ENCODE results near the gene DNAJC6. TPM values are rescaled to one million over a fixed set of nuclear protein-coding genes. Genes with fewer than 3 reads are reported as not detected.

Gene DNAJC6
- total RNA-seq, 1 experiment from 2014 or later = 3.1 TPM

DNA sequence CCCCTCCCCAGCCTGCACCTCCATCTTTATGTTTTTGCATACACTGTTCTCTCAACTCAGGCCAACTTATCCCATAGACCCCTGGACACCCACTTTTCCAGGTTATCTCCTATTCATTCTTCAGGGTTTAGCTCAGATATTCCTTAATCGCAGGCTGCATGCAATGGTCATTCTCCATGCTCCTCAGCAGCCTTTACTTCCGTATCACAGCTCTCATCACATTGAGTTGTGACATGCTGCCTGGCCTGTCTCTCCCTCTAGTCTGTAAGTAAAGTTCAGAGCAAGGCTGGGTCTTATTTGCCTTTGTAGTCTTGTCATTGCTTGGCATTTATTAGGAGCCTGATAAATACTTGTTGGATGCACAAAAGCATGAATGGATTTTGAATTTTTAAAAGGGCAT lies 6.9 kb downstream of the DNAJC6 start:
- no peaks in the 10 kb centered on the region for H3K9me3 Mint-ChIP-seq (ENCODE audit: low read depth, unreplicated experiment)
- DNase-seq = no peak
- BruUV-seq (replicated peaks) = no TSS peak
- no peaks in the 10 kb centered on the region for H3K4me1 Mint-ChIP-seq (ENCODE audit: low read depth, unreplicated experiment)
- H3K4me3 Mint-ChIP-seq (ENCODE audit: low read depth, unreplicated experiment) = no peak overlapping the region
- intact Hi-C loops (cut with micrococcal nuclease; ENCODE audit: unreplicated experiment) = no loop called here
- CTCF ChIA-PET = no interaction called here
- H3K27ac Mint-ChIP-seq (ENCODE audit: unreplicated experiment) = no peak overlapping the region
- TF ChIP-seq, protein P1, sequence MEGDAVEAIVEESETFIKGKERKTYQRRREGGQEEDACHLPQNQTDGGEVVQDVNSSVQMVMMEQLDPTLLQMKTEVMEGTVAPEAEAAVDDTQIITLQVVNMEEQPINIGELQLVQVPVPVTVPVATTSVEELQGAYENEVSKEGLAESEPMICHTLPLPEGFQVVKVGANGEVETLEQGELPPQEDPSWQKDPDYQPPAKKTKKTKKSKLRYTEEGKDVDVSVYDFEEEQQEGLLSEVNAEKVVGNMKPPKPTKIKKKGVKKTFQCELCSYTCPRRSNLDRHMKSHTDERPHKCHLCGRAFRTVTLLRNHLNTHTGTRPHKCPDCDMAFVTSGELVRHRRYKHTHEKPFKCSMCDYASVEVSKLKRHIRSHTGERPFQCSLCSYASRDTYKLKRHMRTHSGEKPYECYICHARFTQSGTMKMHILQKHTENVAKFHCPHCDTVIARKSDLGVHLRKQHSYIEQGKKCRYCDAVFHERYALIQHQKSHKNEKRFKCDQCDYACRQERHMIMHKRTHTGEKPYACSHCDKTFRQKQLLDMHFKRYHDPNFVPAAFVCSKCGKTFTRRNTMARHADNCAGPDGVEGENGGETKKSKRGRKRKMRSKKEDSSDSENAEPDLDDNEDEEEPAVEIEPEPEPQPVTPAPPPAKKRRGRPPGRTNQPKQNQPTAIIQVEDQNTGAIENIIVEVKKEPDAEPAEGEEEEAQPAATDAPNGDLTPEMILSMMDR (IDR thresholded peaks at IDR 0.05; ENCODE audit: unreplicated experiment) = no peak
- H3K27me3 Mint-ChIP-seq (ENCODE audit: unreplicated experiment) = no peaks in the 10 kb centered on the region
- H3K36me3 Mint-ChIP-seq (ENCODE audit: insufficient read depth, unreplicated experiment) = no peaks in the 10 kb centered on the region

DNA sequence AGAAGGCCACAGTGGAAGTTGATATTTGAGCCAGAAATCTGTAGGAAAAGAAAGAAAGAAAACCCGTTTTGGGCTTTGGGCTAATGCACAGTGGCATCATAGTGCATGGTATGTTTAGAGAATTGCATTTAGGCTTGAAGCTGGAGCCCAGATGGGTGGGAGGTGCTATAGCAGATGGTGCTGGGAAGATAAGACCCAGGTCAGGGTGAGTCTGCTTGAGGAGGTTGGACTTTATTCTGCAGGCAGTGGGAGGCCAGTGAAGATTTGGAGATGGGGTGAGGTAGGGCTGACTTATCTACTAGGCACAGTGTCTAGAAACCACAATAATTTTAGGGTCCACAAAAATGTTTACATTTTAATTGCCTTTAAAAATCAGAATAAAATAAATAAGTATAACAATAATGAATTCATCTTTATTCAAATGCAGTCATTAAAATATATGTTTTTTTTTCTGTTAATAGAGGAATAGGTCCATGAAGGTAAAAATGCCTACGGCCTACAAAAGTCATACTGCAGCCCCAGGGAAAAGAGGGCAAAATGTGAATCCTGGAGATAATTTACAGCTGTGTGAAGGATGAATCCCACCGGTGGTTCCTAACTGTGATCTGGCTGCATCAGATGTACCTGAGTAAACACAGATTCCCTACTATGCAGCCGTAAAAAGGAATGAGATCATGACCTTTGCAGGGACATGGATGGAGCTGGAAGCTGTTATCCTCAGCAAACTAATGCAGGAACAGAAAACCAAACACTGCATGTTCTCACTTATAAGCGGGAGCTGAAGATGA lies 8.7 kb downstream of the DNAJC6 start:
- DNase-seq = no peak
- Mint-ChIP-seq H3K9me3 (ENCODE audit: low read depth, unreplicated experiment) (no peaks in the 10 kb centered on the region), H3K4me3 (ENCODE audit: low read depth, unreplicated experiment) (no peak overlapping the region), H3K27ac (ENCODE audit: unreplicated experiment) (no peak overlapping the region), H3K4me1 (ENCODE audit: low read depth, unreplicated experiment) (no peaks in the 10 kb centered on the region), H3K36me3 (ENCODE audit: insufficient read depth, unreplicated experiment) (no peaks in the 10 kb centered on the region), H3K27me3 (ENCODE audit: unreplicated experiment) (no peaks in the 10 kb centered on the region)
- CTCF ChIA-PET = no interaction called here
- intact Hi-C loops (cut with micrococcal nuclease; ENCODE audit: unreplicated experiment) = no loop called here
- TF ChIP-seq, protein P1 (IDR thresholded peaks at IDR 0.05; ENCODE audit: unreplicated experiment) = no peak
- no TSS peak for BruUV-seq (replicated peaks)

DNA sequence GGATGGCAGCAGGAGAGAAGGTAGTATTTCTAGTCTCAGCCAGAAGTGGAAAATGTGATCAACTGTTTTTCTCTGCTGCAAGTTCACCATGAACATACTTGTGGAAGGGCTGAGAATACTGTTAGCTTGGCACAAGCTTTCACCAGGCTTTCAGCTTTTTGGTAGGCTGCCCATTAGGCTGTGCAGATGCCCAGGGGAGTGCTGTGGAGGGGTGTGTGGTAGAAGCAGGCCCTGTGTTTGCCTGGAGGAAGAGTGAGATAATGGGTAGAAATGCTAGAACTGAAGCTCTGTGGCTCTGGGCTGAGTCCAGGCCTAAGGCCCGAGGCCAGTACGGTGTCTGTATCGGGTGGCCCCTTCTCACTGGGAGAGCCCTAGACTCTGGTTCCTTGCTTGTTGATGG lies 9.8 kb downstream of the DNAJC6 start:
- H3K4me3 Mint-ChIP-seq (ENCODE audit: low read depth, unreplicated experiment) = no peak overlapping the region
- TF ChIP-seq, protein P1 (IDR thresholded peaks at IDR 0.05; ENCODE audit: unreplicated experiment) = no peak
- no TSS peak for BruUV-seq (replicated peaks)
- H3K9me3 Mint-ChIP-seq (ENCODE audit: low read depth, unreplicated experiment) = peaks cover 2% of the 10 kb centered on the region
- no peaks in the 10 kb centered on the region for H3K4me1 Mint-ChIP-seq (ENCODE audit: low read depth, unreplicated experiment)
- CTCF ChIA-PET = no interaction called here
- intact Hi-C loops (cut with micrococcal nuclease; ENCODE audit: unreplicated experiment) = no loop called here
- no peak overlapping the region for H3K27ac Mint-ChIP-seq (ENCODE audit: unreplicated experiment)
- DNase-seq = no peak
- no peaks in the 10 kb centered on the region for H3K27me3 Mint-ChIP-seq (ENCODE audit: unreplicated experiment)
- H3K36me3 Mint-ChIP-seq (ENCODE audit: insufficient read depth, unreplicated experiment) = no peaks in the 10 kb centered on the region

DNA sequence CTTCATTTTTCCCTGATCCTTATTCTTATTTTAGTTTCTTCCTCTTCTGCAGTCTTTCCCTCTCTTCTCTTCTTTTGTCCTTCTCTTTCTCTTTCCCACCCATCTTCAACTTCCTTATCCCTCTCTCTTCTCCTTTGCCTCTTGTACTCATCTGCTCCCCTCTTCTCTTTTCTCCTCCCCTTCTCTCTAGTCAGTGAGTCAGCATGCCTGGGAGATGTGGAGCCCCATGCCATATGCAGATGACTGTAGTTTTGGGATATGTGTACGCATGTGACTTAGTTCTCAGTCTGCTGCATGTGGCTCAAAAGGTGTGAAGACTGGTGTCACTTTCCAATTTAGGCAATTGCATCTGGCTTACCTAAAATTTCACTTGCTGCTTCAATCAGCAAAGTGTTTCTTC lies 10.4 kb downstream of the DNAJC6 start:
- intact Hi-C loops (cut with micrococcal nuclease; ENCODE audit: unreplicated experiment) = no loop called here
- Mint-ChIP-seq H3K4me3 (ENCODE audit: low read depth, unreplicated experiment) (no peak overlapping the region), H3K36me3 (ENCODE audit: insufficient read depth, unreplicated experiment) (no peaks in the 10 kb centered on the region), H3K27ac (ENCODE audit: unreplicated experiment) (no peak overlapping the region), H3K27me3 (ENCODE audit: unreplicated experiment) (no peaks in the 10 kb centered on the region), H3K4me1 (ENCODE audit: low read depth, unreplicated experiment) (no peaks in the 10 kb centered on the region), H3K9me3 (ENCODE audit: low read depth, unreplicated experiment) (peaks cover 2% of the 10 kb centered on the region)
- CTCF ChIA-PET = interaction anchor here (1.5 kb wide), 1 partner anchor 10 kb away, joined by 4 read pairs; the partner anchor contains the start of gene DNAJC6
- TF ChIP-seq, protein P1 (IDR thresholded peaks at IDR 0.05; ENCODE audit: unreplicated experiment) = no peak
- BruUV-seq (replicated peaks) = no TSS peak
- no peak for DNase-seq

All from Calu3 (cell line).